Stimulated activated naive CD4-positive, alpha-beta T cell treated with Interleukin-2 at 50 U/mL for 16 hours (primary cell): ENCODE results near the gene CNTFR.
"Not testable (repeated sequence)": the region's sequence is repeated elsewhere in the genome, so short reads cannot be mapped to it uniquely, and the experiment has no call there.

Source experiments
- DNase-seq: peaks from one replicate; lab custom pipeline; 2025; lab: John Stamatoyannopoulos, UW

CNTFR gene

GRCh38 chr9:34589636-34590380 lies at the start of gene CNTFR:
Gene CNTFR, minus strand, starts transcription at chr9:34589724. Its CDS starts 20,743 bp downstream, at chr9:34568981.
- no peak for DNase-seq

DNA sequence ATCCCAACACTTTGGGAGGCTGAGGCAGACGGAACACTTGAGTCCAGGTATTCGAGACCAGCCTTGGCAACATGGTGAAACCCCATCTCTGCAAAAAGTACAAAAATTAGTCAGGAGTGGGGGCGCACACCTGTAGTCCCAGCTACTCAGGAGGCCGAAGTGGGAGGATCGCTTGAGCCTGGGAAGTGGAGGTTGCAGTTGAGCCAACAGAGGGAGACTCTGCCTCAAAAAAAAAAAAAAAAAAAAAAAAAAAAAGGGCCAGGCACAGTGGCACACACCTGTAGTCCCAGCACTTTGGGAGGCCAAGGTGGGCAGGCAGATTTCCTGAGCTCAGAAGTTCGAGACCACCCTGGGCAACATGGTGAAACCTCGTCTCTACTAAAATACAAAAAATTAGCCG lies 49.8 kb upstream of the CNTFR start:
- DNase-seq = not testable (repeated sequence)

DNA sequence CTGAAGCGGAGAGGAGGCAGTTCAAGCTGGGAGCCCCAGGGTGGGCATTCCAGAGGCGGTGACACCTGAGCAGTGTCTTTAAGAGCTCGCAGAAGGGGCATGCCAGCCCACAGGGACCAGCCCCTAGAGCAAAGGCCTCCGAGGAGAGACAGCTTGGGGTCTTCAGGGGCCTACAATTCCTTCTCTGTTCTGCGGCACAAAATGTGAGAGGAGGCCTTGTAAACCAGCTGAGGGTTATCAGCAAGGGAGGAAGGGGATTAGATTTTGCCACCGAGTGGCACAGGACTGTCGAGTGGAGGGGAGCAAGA lies 48.6 kb upstream of the CNTFR start:
- DNase-seq = no peak

DNA sequence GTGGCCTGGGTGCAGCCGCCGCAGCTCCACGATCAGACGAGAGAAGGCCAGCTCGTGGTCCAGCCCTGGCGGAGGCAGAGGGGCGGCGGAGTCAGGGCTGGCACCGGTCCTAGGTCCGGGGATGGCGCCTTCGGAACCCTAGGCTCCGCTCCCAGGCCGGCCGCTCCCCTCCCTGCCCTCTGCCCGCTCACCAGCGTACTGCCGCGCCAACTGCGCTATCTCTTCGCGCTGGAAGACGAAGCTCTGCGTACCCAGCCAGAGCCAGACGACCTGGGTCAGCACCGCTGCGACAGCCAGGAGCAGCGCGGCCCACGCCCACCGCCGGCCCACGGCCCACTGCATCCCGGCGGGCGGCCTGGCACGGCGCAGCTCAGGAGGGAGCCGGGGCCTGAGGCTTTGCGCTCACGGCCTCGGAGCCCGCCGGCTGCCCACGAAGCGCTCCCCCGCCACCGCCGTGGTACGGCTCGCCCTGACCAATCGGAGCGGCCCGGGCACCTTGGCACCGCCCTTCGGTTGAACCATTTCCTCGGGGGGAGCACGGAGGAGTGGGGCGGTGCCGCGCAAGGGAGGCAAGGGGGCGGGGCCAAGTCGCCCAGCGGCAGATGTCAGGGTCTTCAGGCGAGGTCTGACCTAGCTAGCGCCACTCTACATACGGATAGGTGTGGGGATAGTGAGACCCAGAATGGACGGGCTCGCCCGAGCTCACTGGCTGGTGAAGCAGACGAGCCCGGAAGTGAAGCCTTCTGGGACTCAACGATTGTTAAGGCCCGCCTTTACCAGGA lies 48.0 kb upstream of the CNTFR start, which contains the start of gene SIGMAR1:
TSS of gene SIGMAR1 (minus strand) at position 432 of the 782 bp plus-strand sequence. CDS start at position 342, 90 bp downstream.
- peak; percentile 92 for DNase-seq

GRCh38 chr9:34636791-34637355 lies 47.3 kb upstream of the CNTFR start:
- DNase-seq = no peak

DNA sequence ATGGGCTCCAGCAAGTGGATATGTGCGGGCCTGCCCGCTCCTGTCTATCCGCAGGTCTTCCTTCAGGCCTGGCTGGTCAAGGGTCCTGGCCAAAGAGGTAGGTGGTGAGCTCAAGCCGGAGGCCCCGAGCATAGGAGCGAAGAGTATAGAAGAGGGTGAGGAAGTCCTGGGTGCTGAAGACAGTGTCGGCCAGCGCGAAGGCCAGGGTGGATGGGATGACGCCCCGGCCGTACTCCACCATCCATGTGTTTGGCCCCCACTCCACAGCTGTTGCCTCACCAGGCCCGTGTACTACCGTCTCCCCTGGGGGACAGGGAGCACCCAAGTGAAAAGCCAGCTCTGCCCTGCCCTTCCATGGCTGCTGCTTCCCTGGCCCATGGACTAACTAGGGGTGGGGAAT lies 46.0 kb upstream of the CNTFR start:
- DNase-seq = no peak

DNA sequence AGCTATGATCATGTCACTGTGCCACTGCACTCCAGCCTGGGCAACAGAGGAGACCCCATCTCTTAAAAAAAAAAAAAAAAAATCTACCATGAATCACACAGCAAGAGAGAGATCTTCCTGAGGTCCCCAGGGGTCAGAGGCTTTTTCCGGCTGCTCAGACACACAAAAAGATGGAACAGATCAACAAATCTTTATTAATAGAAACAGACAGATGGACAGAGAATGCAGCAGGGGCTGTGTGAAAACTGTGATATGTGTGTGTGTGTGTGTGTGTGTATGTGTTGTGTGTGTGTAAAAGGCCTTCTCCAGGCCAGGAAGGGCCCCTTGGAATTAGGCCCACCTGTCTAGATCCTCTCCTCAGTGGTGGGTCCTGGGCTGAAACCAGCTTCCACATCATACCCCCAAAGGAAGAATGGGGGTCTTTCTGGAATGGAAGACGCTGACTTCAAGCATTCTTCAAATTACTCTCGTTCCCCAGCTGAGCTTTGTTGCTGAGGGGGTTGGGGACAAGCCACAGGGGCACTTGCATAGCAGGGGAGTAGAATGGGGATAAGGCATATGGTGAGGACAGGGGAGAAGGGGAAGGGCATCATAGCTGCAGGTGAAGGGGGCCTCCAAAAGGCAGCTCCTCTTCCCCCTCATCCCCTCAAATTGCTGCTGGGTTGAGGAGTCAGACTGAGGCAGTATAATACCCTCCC lies 45.2 kb upstream of the CNTFR start:
- DNase-seq = no peak

- peak; percentile 68 for DNase-seq
Observed at GRCh38 chr9:34633851-34634550, 44.5 kb upstream of the CNTFR start.

- no peak for DNase-seq
Observed at GRCh38 chr9:34633166-34633565, 43.6 kb upstream of the CNTFR start.

GRCh38 chr9:34630402-34631154 lies 41.1 kb upstream of the CNTFR start:
- no peak for DNase-seq

DNA sequence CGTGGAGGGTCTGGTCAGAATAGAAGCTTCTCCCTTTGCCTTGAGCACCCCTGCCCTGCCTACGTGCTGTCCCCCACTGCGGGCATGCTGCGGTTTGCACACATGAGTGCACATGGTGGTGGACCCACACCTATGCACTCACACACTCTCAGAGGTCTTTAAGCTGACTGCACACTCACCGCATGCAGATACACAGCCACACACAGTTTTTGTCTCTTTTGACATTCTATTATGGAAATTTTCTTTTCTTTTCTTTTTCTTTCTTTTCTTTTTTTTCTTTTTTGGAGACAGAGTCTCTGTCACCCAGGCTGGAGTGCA lies 39.9 kb upstream of the CNTFR start:
- DNase-seq = no peak

DNA sequence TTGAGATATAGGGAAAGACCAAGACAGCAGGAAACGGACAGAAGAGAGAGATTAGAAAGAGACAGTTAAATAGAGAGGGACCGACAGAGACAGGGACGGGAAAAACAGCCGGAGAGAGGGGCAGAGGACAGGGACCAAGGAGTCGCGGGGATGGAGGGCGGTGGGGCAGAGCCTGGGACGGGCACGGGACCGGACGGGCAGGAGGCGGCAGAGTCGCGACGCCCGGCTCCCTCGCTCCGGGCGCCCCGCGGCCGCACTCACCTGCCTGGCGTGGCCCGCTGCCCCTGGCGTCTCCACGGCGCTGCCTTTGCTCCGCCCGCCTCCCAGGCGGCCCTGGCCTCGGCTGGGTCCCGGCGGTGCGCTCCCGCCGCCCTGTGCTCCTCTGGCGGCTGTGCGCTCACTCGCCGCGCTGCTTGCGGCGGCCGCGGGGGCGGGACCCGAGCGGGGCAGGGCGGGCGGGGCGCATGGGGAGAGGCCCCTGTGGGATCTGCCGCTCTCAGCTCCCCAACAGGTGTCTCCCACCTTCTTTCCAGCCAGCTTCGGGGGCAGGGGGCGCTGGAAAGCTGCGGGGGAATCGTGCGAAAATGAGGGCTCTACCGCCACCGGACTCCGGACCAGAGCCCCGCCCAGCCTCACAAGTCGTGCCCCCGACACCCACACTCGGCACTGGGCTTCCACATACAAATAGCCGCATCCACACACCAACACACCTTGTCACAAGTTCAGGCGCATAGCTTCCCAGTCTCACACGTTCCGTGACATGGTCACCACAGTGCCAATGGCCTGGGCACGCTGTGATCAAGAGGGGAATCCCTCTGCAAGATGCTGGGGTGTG lies 39.3 kb upstream of the CNTFR start, which contains the start of gene ARID3C:
TSS of gene ARID3C (minus strand) at position 411 of the 835 bp plus-strand sequence. CDS start 1,052 bp downstream, outside the sequence.
- DNase-seq = peak; percentile 42

- no peak for DNase-seq
Observed at GRCh38 chr9:34627716-34628655, 38.5 kb upstream of the CNTFR start.

GRCh38 chr9:34625186-34625486 lies 35.6 kb upstream of the CNTFR start:
- no peak for DNase-seq

DNA sequence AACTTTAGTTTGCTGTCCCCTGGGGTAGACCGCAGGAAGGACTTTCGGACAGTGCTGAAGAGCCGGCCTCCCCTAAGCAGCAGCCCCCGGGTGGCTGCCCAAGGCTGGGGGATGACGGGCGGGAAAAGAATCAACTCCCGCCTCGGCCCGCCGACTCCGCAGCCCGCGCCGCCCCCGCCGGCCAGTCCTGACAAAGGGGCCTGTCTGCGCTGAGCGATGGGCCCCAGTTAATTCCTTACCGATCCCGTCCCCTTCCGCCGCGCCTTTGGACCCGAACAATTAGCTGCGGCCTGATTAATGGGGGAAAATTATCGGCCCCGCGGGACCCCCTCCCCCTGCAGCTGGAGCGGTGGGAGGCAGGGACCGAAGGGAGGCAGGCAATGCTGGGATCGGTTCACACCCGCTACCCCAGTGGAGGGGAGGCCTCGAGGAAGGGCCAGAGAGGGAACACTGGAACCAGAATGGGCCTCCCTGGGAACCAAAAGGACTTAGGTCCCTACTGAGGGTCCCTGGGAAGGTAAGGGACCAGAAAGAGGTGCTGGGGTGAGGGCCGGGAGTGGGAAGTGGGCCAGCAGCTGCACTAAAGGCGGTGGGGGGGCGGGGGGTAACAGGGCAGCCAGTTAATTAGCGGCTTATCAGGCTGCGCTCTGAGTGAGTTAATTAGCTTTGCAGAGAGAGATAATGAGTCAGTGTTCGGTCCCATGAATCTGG lies 35.1 kb upstream of the CNTFR start:
- DNase-seq = no peak

DNA sequence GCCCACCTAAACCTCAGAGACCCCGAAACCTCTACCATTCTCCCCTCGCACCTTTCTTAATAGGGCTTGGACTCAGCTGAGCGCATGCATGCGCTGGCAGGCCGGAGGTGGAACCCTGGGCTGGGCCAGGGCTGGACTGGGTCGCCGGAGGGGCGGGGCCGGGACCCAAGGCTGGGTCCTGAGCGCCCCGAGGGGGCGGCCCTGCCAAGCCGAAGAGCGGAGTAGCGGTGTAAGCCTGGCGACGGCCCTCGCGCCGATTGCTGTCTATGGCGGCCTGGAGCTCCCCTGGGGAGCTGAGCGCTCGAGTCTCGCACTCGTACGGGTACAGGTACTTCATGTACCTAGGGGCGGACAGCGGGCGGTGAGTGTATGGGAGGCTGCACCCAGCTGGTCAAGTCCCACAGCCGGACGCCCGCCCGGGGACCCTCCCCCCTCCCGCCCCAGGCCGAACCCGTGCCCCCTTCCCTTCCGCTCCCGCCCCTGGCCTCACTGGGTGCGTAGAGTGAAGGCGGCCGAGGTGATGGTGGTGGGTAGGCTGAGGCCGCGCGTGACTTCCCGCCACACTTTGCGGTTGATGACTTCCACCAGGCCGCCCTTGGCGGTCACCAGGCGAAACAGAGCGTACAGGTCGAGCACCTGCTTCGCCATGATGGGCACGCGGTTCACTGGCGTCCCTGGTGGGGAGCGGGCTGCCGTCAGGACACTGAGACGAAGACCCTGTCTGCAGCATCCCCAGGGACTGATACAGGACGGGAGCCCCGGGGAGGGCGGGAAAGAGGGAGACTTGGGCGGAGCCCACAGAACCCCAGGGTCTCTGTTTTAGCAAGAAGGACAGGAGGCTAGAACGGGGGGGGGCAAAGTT lies 34.1 kb upstream of the CNTFR start:
- peak; percentile 3 for DNase-seq
